ENCODE measurements around the gene C1orf159. TPM values are rescaled to one million over a fixed set of nuclear protein-coding genes. Genes with fewer than 3 reads are reported as not detected.

C1orf159 gene
- total and polyA plus RNA-seq, 4 donors, result 3.9 to 7.0 (median 4.7) TPM

DNA sequence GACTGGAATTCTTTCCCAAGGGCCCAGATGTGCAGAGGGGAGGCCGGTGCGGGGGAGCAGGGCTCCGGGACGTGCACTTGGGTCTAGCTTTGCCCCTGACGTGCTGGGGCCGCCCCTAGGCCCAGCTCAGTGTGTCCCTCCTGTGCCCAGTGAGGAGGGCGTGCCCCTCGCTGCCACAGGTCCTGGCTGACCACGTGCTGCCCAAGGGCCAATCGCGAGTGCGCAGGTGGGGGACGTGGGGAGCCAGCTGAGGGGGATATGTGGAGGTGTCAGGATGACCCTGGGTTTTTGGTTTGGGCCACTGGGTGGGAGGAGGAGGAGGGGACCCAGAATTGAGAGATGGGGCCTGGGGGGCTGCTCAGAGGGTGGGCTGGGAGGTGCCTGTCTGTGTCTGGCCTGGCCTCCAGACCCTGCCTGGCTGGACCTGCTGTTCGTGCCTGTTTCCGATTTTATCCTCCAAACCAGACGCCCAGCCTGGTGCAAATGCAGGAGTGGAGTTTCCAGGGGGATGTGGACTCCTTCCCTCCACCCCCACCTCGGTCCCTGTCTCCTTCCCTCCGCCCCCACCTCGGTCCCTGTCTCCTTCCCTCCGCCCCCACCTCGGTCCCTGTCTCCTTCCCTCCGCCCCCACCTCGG, 35.6 kb downstream of the C1orf159 start:
- WGBS, result 12% methylated on average over 20 of the region's 23 CpGs

DNA sequence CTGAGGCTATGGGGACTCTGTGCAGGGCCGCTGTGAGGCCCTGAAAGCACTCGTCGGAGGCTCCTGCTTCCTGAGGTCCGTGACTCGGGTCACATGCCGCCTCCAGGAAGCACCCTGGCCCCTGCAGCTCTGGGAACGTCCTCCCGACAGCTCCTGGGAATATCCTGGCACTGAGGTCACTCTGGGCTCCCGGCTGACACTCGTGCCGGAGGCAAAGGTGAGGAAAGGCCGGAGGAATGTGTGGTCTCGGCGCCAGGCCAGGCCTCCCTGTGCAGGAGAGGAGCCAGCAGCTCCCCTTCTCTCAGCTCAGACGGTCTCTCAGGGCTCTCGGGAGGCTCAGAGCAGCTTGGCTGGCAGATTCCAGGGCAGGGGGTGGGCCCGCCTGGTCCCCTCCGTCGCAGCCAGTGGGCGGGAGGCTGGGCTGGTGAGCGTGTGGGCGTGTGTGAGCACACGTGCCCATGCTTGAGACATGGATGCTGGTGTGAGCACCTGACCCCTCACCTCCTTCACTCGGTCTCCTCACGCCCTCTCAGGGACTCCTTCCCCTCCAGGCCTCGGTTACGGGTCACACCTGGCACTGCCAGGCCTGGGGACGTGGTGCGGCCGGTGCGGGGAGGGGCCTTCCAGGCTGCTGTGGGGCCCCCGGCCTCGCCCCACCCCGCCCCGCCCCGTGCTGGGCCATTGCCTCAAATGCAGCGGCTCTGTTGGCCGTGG, 36.3 kb downstream of the C1orf159 start:
- Histone ChIP-seq H3K9ac (ENCODE audit: low read depth in 1 of 2, low read length in 2 of 2) (no peak overlapping the region), H3K9me3 (ENCODE audit: control insufficient read depth in 4 of 4, low read length in 3 of 4) (no peaks in the 10 kb centered on the region), H3K27me3 (ENCODE audit: control insufficient read depth in 4 of 4, insufficient read depth in 4 of 4, low read length in 3 of 4) (no peaks in the 10 kb centered on the region), H3K36me3 (ENCODE audit: control insufficient read depth in 4 of 4, insufficient read depth in 3 of 4, low read depth in 1 of 4, low read length in 3 of 4) (no peaks in the 10 kb centered on the region), H3K4me3 (ENCODE audit: low read depth in 1 of 3, low read length in 3 of 3) (peak overlapping the region in 1 of 3 donors; percentile 26), H3K27ac (ENCODE audit: low read depth in 1 of 2, low read length in 2 of 2) (no peak overlapping the region), H3K4me1 (ENCODE audit: control insufficient read depth in 4 of 4, insufficient read depth in 4 of 4, low read length in 3 of 4) (peaks cover 8 to 12% (median 9%) of the 10 kb centered on the region in 4 donors)
- WGBS, result 3% methylated on average over 38 of the region's 38 CpGs
- no peak for DNase-seq (ENCODE audit: low spot score)
- TF ChIP-seq NR2F2 (IDR thresholded peaks at IDR 0.05) (peak; percentile 56), FOXA1 (IDR thresholded peaks at IDR 0.05) (no peak), YY1 (IDR thresholded peaks at IDR 0.05) (no peak), TAF1 (conservative IDR thresholded peaks at IDR 0.05) (no peak), ATF3 (IDR thresholded peaks at IDR 0.05) (no peak), HNF4G (IDR thresholded peaks at IDR 0.05) (no peak), FOXA2 (IDR thresholded peaks at IDR 0.05) (no peak), RAD21 (IDR thresholded peaks at IDR 0.05) (no peak), MAX (IDR thresholded peaks at IDR 0.05) (no peak), EGR1 (IDR thresholded peaks at IDR 0.05; ENCODE audit: low read depth in 2 of 2) (no peak), JUND (IDR thresholded peaks at IDR 0.05) (no peak), HNF4A (conservative IDR thresholded peaks at IDR 0.05) (peak in 1 of 2 donors; percentile 27), SP1 (IDR thresholded peaks at IDR 0.05) (peak; percentile 50), RXRA (IDR thresholded peaks at IDR 0.05) (peak; percentile 53 to 63)
- TF ChIP-seq, protein P1, sequence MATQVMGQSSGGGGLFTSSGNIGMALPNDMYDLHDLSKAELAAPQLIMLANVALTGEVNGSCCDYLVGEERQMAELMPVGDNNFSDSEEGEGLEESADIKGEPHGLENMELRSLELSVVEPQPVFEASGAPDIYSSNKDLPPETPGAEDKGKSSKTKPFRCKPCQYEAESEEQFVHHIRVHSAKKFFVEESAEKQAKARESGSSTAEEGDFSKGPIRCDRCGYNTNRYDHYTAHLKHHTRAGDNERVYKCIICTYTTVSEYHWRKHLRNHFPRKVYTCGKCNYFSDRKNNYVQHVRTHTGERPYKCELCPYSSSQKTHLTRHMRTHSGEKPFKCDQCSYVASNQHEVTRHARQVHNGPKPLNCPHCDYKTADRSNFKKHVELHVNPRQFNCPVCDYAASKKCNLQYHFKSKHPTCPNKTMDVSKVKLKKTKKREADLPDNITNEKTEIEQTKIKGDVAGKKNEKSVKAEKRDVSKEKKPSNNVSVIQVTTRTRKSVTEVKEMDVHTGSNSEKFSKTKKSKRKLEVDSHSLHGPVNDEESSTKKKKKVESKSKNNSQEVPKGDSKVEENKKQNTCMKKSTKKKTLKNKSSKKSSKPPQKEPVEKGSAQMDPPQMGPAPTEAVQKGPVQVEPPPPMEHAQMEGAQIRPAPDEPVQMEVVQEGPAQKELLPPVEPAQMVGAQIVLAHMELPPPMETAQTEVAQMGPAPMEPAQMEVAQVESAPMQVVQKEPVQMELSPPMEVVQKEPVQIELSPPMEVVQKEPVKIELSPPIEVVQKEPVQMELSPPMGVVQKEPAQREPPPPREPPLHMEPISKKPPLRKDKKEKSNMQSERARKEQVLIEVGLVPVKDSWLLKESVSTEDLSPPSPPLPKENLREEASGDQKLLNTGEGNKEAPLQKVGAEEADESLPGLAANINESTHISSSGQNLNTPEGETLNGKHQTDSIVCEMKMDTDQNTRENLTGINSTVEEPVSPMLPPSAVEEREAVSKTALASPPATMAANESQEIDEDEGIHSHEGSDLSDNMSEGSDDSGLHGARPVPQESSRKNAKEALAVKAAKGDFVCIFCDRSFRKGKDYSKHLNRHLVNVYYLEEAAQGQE (IDR thresholded peaks at IDR 0.05), result no peak
- TF ChIP-seq, protein P2, sequence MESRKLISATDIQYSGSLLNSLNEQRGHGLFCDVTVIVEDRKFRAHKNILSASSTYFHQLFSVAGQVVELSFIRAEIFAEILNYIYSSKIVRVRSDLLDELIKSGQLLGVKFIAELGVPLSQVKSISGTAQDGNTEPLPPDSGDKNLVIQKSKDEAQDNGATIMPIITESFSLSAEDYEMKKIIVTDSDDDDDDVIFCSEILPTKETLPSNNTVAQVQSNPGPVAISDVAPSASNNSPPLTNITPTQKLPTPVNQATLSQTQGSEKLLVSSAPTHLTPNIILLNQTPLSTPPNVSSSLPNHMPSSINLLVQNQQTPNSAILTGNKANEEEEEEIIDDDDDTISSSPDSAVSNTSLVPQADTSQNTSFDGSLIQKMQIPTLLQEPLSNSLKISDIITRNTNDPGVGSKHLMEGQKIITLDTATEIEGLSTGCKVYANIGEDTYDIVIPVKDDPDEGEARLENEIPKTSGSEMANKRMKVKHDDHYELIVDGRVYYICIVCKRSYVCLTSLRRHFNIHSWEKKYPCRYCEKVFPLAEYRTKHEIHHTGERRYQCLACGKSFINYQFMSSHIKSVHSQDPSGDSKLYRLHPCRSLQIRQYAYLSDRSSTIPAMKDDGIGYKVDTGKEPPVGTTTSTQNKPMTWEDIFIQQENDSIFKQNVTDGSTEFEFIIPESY (IDR thresholded peaks at IDR 0.05), result no peak
- TF ChIP-seq, protein P3, sequence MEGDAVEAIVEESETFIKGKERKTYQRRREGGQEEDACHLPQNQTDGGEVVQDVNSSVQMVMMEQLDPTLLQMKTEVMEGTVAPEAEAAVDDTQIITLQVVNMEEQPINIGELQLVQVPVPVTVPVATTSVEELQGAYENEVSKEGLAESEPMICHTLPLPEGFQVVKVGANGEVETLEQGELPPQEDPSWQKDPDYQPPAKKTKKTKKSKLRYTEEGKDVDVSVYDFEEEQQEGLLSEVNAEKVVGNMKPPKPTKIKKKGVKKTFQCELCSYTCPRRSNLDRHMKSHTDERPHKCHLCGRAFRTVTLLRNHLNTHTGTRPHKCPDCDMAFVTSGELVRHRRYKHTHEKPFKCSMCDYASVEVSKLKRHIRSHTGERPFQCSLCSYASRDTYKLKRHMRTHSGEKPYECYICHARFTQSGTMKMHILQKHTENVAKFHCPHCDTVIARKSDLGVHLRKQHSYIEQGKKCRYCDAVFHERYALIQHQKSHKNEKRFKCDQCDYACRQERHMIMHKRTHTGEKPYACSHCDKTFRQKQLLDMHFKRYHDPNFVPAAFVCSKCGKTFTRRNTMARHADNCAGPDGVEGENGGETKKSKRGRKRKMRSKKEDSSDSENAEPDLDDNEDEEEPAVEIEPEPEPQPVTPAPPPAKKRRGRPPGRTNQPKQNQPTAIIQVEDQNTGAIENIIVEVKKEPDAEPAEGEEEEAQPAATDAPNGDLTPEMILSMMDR (IDR thresholded peaks at IDR 0.05; ENCODE audit: low read depth, low read length, missing input control), result no peak

More for the DNA sequence above, 35.6 kb downstream of the C1orf159 start:
- no peaks in the 10 kb centered on the region for H3K36me3 ChIP-seq (ENCODE audit: control insufficient read depth in 4 of 4, insufficient read depth in 3 of 4, low read depth in 1 of 4, low read length in 3 of 4)
- H3K4me3 ChIP-seq (ENCODE audit: low read depth in 1 of 3, low read length in 3 of 3), result peak overlapping the region in 1 of 3 donors; percentile 26
- peaks cover 8 to 12% (median 9%) of the 10 kb centered on the region in 4 donors for H3K4me1 ChIP-seq (ENCODE audit: control insufficient read depth in 4 of 4, insufficient read depth in 4 of 4, low read length in 3 of 4)
- DNase-seq (ENCODE audit: low spot score), result no peak
- H3K27ac ChIP-seq (ENCODE audit: low read depth in 1 of 2, low read length in 2 of 2), result no peak overlapping the region
- no peaks in the 10 kb centered on the region for H3K9me3 ChIP-seq (ENCODE audit: control insufficient read depth in 4 of 4, low read length in 3 of 4)
- TF ChIP-seq GABPA (IDR thresholded peaks at IDR 0.05 in 1 of 2, conservative IDR thresholded peaks at IDR 0.05 in 1 of 2) (no peak), ATF3 (IDR thresholded peaks at IDR 0.05) (no peak), TAF1 (conservative IDR thresholded peaks at IDR 0.05) (no peak), HNF4G (IDR thresholded peaks at IDR 0.05) (no peak), RAD21 (IDR thresholded peaks at IDR 0.05) (no peak), SP1 (IDR thresholded peaks at IDR 0.05) (no peak), HNF4A (conservative IDR thresholded peaks at IDR 0.05) (no peak), FOXA2 (IDR thresholded peaks at IDR 0.05) (no peak)
- TF ChIP-seq, protein P3 (IDR thresholded peaks at IDR 0.05; ENCODE audit: low read depth, low read length, missing input control), result no peak
- no peak overlapping the region for H3K9ac ChIP-seq (ENCODE audit: low read depth in 1 of 2, low read length in 2 of 2)
- H3K27me3 ChIP-seq (ENCODE audit: control insufficient read depth in 4 of 4, insufficient read depth in 4 of 4, low read length in 3 of 4), result no peaks in the 10 kb centered on the region

Measured in liver (tissue), 9 donors.